GM21528 (cell line): ENCODE data around the gene ARHGEF3.

Experiments
- ATAC-seq: cut with Tn5 transposase; IDR thresholded peaks from one replicate; pipeline ENCODE4 v1.9.1; 2021; ENCODE audit warnings: mild to moderate bottlenecking, moderate library complexity; ENCODE audit not compliant: unreplicated experiment, low FRiP score

ARHGEF3 gene

GRCh38 chr3:56823984-56824703 lies 22.4 kb upstream of the ARHGEF3 start:
- ATAC-seq, result no peak

- ATAC-seq, result no peak
Observed at GRCh38 chr3:56823421-56823926, 21.7 kb upstream of the ARHGEF3 start.

- ATAC-seq, result no peak
Observed at GRCh38 chr3:56822501-56822900, 20.8 kb upstream of the ARHGEF3 start.

GRCh38 chr3:56819016-56819809 lies 17.5 kb upstream of the ARHGEF3 start:
- no peak for ATAC-seq

- ATAC-seq, result no peak
Observed at GRCh38 chr3:56818156-56818985, 16.6 kb upstream of the ARHGEF3 start.

GRCh38 chr3:56817646-56818045 lies 15.9 kb upstream of the ARHGEF3 start:
- ATAC-seq, result no peak

GRCh38 chr3:56816061-56816460 lies 14.3 kb upstream of the ARHGEF3 start:
- ATAC-seq, result no peak

GRCh38 chr3:56815589-56815988 lies 13.8 kb upstream of the ARHGEF3 start:
- ATAC-seq, result no peak

- no peak for ATAC-seq
Observed at GRCh38 chr3:56813653-56813960, 11.9 kb upstream of the ARHGEF3 start.

GRCh38 chr3:56812754-56813652 lies 11.3 kb upstream of the ARHGEF3 start:
- ATAC-seq, result no peak

GRCh38 chr3:56811546-56812202 lies 9.9 kb upstream of the ARHGEF3 start:
- ATAC-seq, result no peak

GRCh38 chr3:56810577-56811545 lies 9.1 kb upstream of the ARHGEF3 start:
- ATAC-seq, result no peak

GRCh38 chr3:56806407-56806806 lies 4.7 kb upstream of the ARHGEF3 start:
- no peak for ATAC-seq

GRCh38 chr3:56802790-56803189 lies 1.0 kb upstream of the ARHGEF3 start:
- ATAC-seq, result no peak

- ATAC-seq, result no peak
Observed at GRCh38 chr3:56802378-56802745, 613 bp upstream of the ARHGEF3 start.

GRCh38 chr3:56800832-56801661 lies 702 bp downstream of the ARHGEF3 start:
- ATAC-seq, result peak; percentile 6

GRCh38 chr3:56800130-56800831 lies 1.5 kb downstream of the ARHGEF3 start:
- no peak for ATAC-seq
